ENCODE measurements around the gene CLEC3B.

The CLEC3B gene

GRCh38 chr3:45003406-45003805, 22.7 kb upstream of the CLEC3B start:
- DNase-seq (ENCODE audit: low spot score), result no peak

GRCh38 chr3:45003859-45004258, 22.2 kb upstream of the CLEC3B start:
- no peak for DNase-seq (ENCODE audit: low spot score)

GRCh38 chr3:45007091-45007490, 19.0 kb upstream of the CLEC3B start:
- DNase-seq (ENCODE audit: low spot score), result no peak

- no peak for DNase-seq (ENCODE audit: low spot score)
Observed at GRCh38 chr3:45008117-45008516, 18.0 kb upstream of the CLEC3B start.

GRCh38 chr3:45009868-45010267, 16.2 kb upstream of the CLEC3B start:
- no peak for DNase-seq (ENCODE audit: low spot score)

GRCh38 chr3:45010811-45011333, 15.2 kb upstream of the CLEC3B start:
- DNase-seq (ENCODE audit: low spot score), result no peak

GRCh38 chr3:45011756-45012508, 14.2 kb upstream of the CLEC3B start:
- peak; percentile 89 for DNase-seq (ENCODE audit: low spot score)

GRCh38 chr3:45012577-45012976, 13.5 kb upstream of the CLEC3B start:
- DNase-seq (ENCODE audit: low spot score), result no peak

GRCh38 chr3:45016916-45017315, 9.2 kb upstream of the CLEC3B start:
- DNase-seq (ENCODE audit: low spot score), result no peak

- no peak for DNase-seq (ENCODE audit: low spot score)
Observed at GRCh38 chr3:45017821-45018220, 8.3 kb upstream of the CLEC3B start.

GRCh38 chr3:45020534-45020933, 5.6 kb upstream of the CLEC3B start:
- no peak for DNase-seq (ENCODE audit: low spot score)

GRCh38 chr3:45021524-45022297, 4.4 kb upstream of the CLEC3B start:
- DNase-seq (ENCODE audit: low spot score), result no peak

GRCh38 chr3:45023675-45024074, 2.4 kb upstream of the CLEC3B start:
- DNase-seq (ENCODE audit: low spot score), result no peak

GRCh38 chr3:45024542-45025255, 1.4 kb upstream of the CLEC3B start:
- DNase-seq (ENCODE audit: low spot score), result no peak

GRCh38 chr3:45026957-45027356, 854 bp downstream of the CLEC3B start:
- no peak for DNase-seq (ENCODE audit: low spot score)

- DNase-seq (ENCODE audit: low spot score), result no peak
Observed at GRCh38 chr3:45027441-45027840, 1.3 kb downstream of the CLEC3B start.

- no peak for DNase-seq (ENCODE audit: low spot score)
Observed at GRCh38 chr3:45029216-45029615, 3.1 kb downstream of the CLEC3B start.

GRCh38 chr3:45029661-45030060, 3.6 kb downstream of the CLEC3B start:
- no peak for DNase-seq (ENCODE audit: low spot score)

- no peak for DNase-seq (ENCODE audit: low spot score)
Observed at GRCh38 chr3:45031531-45031930, 5.4 kb downstream of the CLEC3B start.

GRCh38 chr3:45032113-45032512, 6.0 kb downstream of the CLEC3B start:
- no peak for DNase-seq (ENCODE audit: low spot score)

- no peak for DNase-seq (ENCODE audit: low spot score)
Observed at GRCh38 chr3:45033791-45034190, 7.7 kb downstream of the CLEC3B start.

GRCh38 chr3:45034612-45035252, 8.6 kb downstream of the CLEC3B start:
- no peak for DNase-seq (ENCODE audit: low spot score)

Data from kidney capillary endothelial cell (primary cell).